Measurements from ENCODE around the gene GATA6. TPM values are rescaled to one million over a fixed set of nuclear protein-coding genes. Genes with fewer than 3 reads are reported as not detected.

Gene GATA6
- total and polyA plus RNA-seq, 2 experiments from 2014 or later, result 0.08 TPM; not detected in 1

GRCh38 chr18:22204214-22204536 lies 34.8 kb downstream of the GATA6 start (continued):
- TF ChIP-seq ZNF462 (CRISPR knock-in tag; IDR thresholded peaks at IDR 0.05), result no peak
- no peak for TF ChIP-seq JUNB (IDR thresholded peaks at IDR 0.05; ENCODE audit: unreplicated experiment)
- no peak for TF ChIP-seq CREB1 (CRISPR knock-in tag; IDR thresholded peaks at IDR 0.05; ENCODE audit: low read depth)

GRCh38 chr18:22204996-22205395 lies 35.6 kb downstream of the GATA6 start:
- no peak for TF ChIP-seq ETS1 (IDR thresholded peaks at IDR 0.05)
- no peak for TF ChIP-seq ZNF331 (CRISPR knock-in tag; IDR thresholded peaks at IDR 0.05; ENCODE audit: low read depth)
- no peak for TF ChIP-seq CTCF (conservative IDR thresholded peaks at IDR 0.05; ENCODE audit: low read depth in 2 of 2)
- TF ChIP-seq POLR2AphosphoS5 (IDR thresholded peaks at IDR 0.05; ENCODE audit: low read depth), result no peak
- no peak for TF ChIP-seq EZH2 (IDR thresholded peaks at IDR 0.05; ENCODE audit: low read depth, unreplicated experiment)
- no peak for TF ChIP-seq CREB1 (CRISPR knock-in tag; IDR thresholded peaks at IDR 0.05; ENCODE audit: low read depth)
- no peak overlapping the region for H3K27ac ChIP-seq (ENCODE audit: low read depth)
- no peaks in the 10 kb centered on the region for H3K9me2 ChIP-seq (ENCODE audit: insufficient read depth)
- no peak overlapping the region for H3K4me3 ChIP-seq
- no peaks in the 10 kb centered on the region for H3K36me3 ChIP-seq (ENCODE audit: insufficient read depth)
- no peak for ATAC-seq
- H3K4me1 Mint-ChIP-seq, result no peaks in the 10 kb centered on the region
- no peaks in the 10 kb centered on the region for H3K4me1 ChIP-seq (ENCODE audit: insufficient read depth)
- H3K79me2 ChIP-seq (replicated peaks; ENCODE audit: insufficient read depth), result no peaks in the 10 kb centered on the region
- H3K36me3 Mint-ChIP-seq (ENCODE audit: low read depth), result no peaks in the 10 kb centered on the region
- no peak overlapping the region for H2AFZ ChIP-seq
- peaks cover 5% of the 10 kb centered on the region; the same call in 1 of the 2 replicates for H3K27me3 ChIP-seq (ENCODE audit: insufficient read depth)
- H3K27ac Mint-ChIP-seq, result no peak overlapping the region
- no peaks in the 10 kb centered on the region for H3F3A ChIP-seq (replicated peaks; ENCODE audit: low read depth)
- no peak for DNase-seq (ENCODE audit: low spot score)
- H3K9me3 Mint-ChIP-seq, result no peaks in the 10 kb centered on the region
- H3K4me2 ChIP-seq, result no peak overlapping the region
- H3K27me3 Mint-ChIP-seq (ENCODE audit: insufficient read depth, low read depth, poor library complexity), result no peaks in the 10 kb centered on the region
- H3K4me3 Mint-ChIP-seq, result no peak overlapping the region
- H4K20me1 ChIP-seq (replicated peaks; ENCODE audit: insufficient read depth), result no peaks in the 10 kb centered on the region
